Mesendoderm (in vitro differentiated cells): ENCODE results near the gene CTCFL.

Experiments used
- DNase-seq: peaks from one replicate; pipeline ENCODE4 v3.0.0; 2013
- H2AK5ac ChIP-seq: 2 replicates; pipeline ENCODE4 v1.6.1; 2013; ENCODE audit warnings: low read length, inconsistent platforms
- H2BK120ac ChIP-seq: 2 replicates; pipeline ENCODE4 v1.6.1; 2013; ENCODE audit warnings: low read depth, mild to moderate bottlenecking, low read length, moderate library complexity, mixed read lengths
- H2BK15ac ChIP-seq: replicated peaks from 2 replicates; pipeline ENCODE4 v1.6.1; 2013; ENCODE audit warnings: low read depth, mild to moderate bottlenecking, moderate library complexity
- H2BK5ac ChIP-seq: 2 replicates; pipeline ENCODE4 v1.6.1; 2013; ENCODE audit warnings: low read length, inconsistent platforms
- H3K18ac ChIP-seq: 2 replicates; pipeline ENCODE4 v1.6.1; 2013; ENCODE audit warnings: mild to moderate bottlenecking, low read length, mixed read lengths
- H3K23ac ChIP-seq: one replicate; pipeline ENCODE4 v1.6.1; 2013; ENCODE audit warnings: low read length
- H3K27ac ChIP-seq: 2 replicates; pipeline ENCODE4 v1.5.1; 2013; ENCODE audit warnings: low read depth, mild to moderate bottlenecking, inconsistent platforms, low read length, moderate library complexity
- H3K27me3 ChIP-seq: 2 replicates; pipeline ENCODE4 v1.6.1; 2013; ENCODE audit warnings: low read length, control low read depth, mild to moderate bottlenecking, inconsistent platforms; ENCODE audit not compliant: insufficient read depth, poor library complexity
- H3K36me3 ChIP-seq: 2 replicates; pipeline ENCODE4 v1.6.1; 2013; ENCODE audit warnings: low read length, inconsistent platforms; ENCODE audit not compliant: control insufficient read depth, insufficient read depth
- H3K4ac ChIP-seq: one replicate; pipeline ENCODE4 v1.6.1; 2013; ENCODE audit warnings: low read depth, mild to moderate bottlenecking, low read length, moderate library complexity
- H3K4me1 ChIP-seq: 2 replicates; pipeline ENCODE4 v1.6.1; 2013; ENCODE audit warnings: low read depth, low read length, inconsistent platforms; ENCODE audit not compliant: control insufficient read depth
- H3K4me2 ChIP-seq: 2 replicates; pipeline ENCODE4 v1.6.1; 2013; ENCODE audit warnings: low read length
- H3K4me3 ChIP-seq: 2 replicates; pipeline ENCODE4 v1.5.1; 2013; ENCODE audit warnings: mild to moderate bottlenecking, low read length
- H3K56ac ChIP-seq: one replicate; pipeline ENCODE4 v1.6.1; 2013; ENCODE audit warnings: low read length
- H3K79me1 ChIP-seq: 2 replicates; pipeline ENCODE4 v1.6.1; 2013; ENCODE audit warnings: low read length, inconsistent platforms
- H3K79me2 ChIP-seq: 2 replicates; pipeline ENCODE4 v1.6.1; 2013; ENCODE audit warnings: mild to moderate bottlenecking, low read length; ENCODE audit not compliant: control insufficient read depth, insufficient read depth
- H3K9ac ChIP-seq: 2 replicates; pipeline ENCODE4 v1.6.1; 2013; ENCODE audit warnings: low read length, inconsistent platforms
- H4K5ac ChIP-seq: one replicate; pipeline ENCODE4 v1.6.1; 2013; ENCODE audit warnings: low read length
- H4K8ac ChIP-seq: one replicate; pipeline ENCODE4 v1.6.1; 2013; ENCODE audit warnings: low read depth, mild to moderate bottlenecking, control low read depth, low read length, moderate library complexity
- WGBS: extraction: QIAGEN DNeasy Blood & Tissue Kit; methylation state at CpG from one replicate; pipeline ENCODE4 v1.1.7; 2013; ENCODE audit warnings: low lambda C conversion rate, missing lambda C conversion rate; ENCODE audit not compliant: insufficient coverage; ENCODE audit errors: extremely low coverage; 5-methylcytosine and 5-hydroxymethylcytosine counted together

Gene CTCFL

GRCh38 chr20:57503035-57503658 is 21.8 kb downstream of the CTCFL start:
- no peaks in the 10 kb centered on the region for H3K36me3 ChIP-seq
- no peak overlapping the region for H2BK15ac ChIP-seq
- H3K18ac ChIP-seq, result no peak overlapping the region
- no peaks in the 10 kb centered on the region for H3K79me1 ChIP-seq
- H4K5ac ChIP-seq, result no peak overlapping the region
- no peak for DNase-seq
- no peak overlapping the region for H2AK5ac ChIP-seq
- no peak overlapping the region for H3K27ac ChIP-seq
- H3K79me2 ChIP-seq, result no peaks in the 10 kb centered on the region
- H3K9ac ChIP-seq, result no peak overlapping the region
- no peaks in the 10 kb centered on the region for H3K27me3 ChIP-seq
- no peaks in the 10 kb centered on the region for H3K4me1 ChIP-seq
- no peak overlapping the region for H4K8ac ChIP-seq
- no CpG with 5 or more reads among the region's 20 CpGs for WGBS
- no peak overlapping the region for H3K56ac ChIP-seq
- H2BK120ac ChIP-seq, result no peak overlapping the region
- H3K23ac ChIP-seq, result no peak overlapping the region
- H2BK5ac ChIP-seq, result no peak overlapping the region
- no peak overlapping the region for H3K4me3 ChIP-seq
- H3K4ac ChIP-seq, result no peak overlapping the region
- H3K4me2 ChIP-seq, result no peak overlapping the region

GRCh38 chr20:57502336-57502700 is 22.6 kb downstream of the CTCFL start:
- H2BK5ac ChIP-seq, result no peak overlapping the region
- DNase-seq, result no peak
- no peak overlapping the region for H2BK15ac ChIP-seq
- no peaks in the 10 kb centered on the region for H3K36me3 ChIP-seq
- WGBS, result no CpG with 5 or more reads among the region's 6 CpGs
- H3K9ac ChIP-seq, result no peak overlapping the region
- no peaks in the 10 kb centered on the region for H3K4me1 ChIP-seq
- no peaks in the 10 kb centered on the region for H3K79me1 ChIP-seq
- no peak overlapping the region for H3K23ac ChIP-seq
- H3K4ac ChIP-seq, result no peak overlapping the region
- no peak overlapping the region for H3K27ac ChIP-seq
- H2BK120ac ChIP-seq, result no peak overlapping the region
- H3K4me2 ChIP-seq, result no peak overlapping the region
- no peak overlapping the region for H4K8ac ChIP-seq
- no peak overlapping the region for H3K56ac ChIP-seq
- no peak overlapping the region for H4K5ac ChIP-seq
- H3K18ac ChIP-seq, result no peak overlapping the region
- no peaks in the 10 kb centered on the region for H3K27me3 ChIP-seq
- no peak overlapping the region for H3K4me3 ChIP-seq
- no peak overlapping the region for H2AK5ac ChIP-seq
- H3K79me2 ChIP-seq, result no peaks in the 10 kb centered on the region

- no peak overlapping the region for H3K4ac ChIP-seq
- no peak overlapping the region for H2AK5ac ChIP-seq
- H3K27ac ChIP-seq, result no peak overlapping the region
- H3K56ac ChIP-seq, result no peak overlapping the region
- H3K27me3 ChIP-seq, result no peaks in the 10 kb centered on the region
- H3K9ac ChIP-seq, result no peak overlapping the region
- H3K23ac ChIP-seq, result no peak overlapping the region
- H4K5ac ChIP-seq, result no peak overlapping the region
- DNase-seq, result peak; percentile 63
- H4K8ac ChIP-seq, result no peak overlapping the region
- no peak overlapping the region for H3K4me3 ChIP-seq
- H3K4me2 ChIP-seq, result no peak overlapping the region
- no peak overlapping the region for H2BK15ac ChIP-seq
- no CpG with 5 or more reads among the region's 17 CpGs for WGBS
- H3K18ac ChIP-seq, result no peak overlapping the region
- H2BK120ac ChIP-seq, result no peak overlapping the region
- no peaks in the 10 kb centered on the region for H3K79me1 ChIP-seq
- no peaks in the 10 kb centered on the region for H3K79me2 ChIP-seq
- H2BK5ac ChIP-seq, result no peak overlapping the region
- H3K4me1 ChIP-seq, result no peaks in the 10 kb centered on the region
- no peaks in the 10 kb centered on the region for H3K36me3 ChIP-seq
Measured at GRCh38 chr20:57501461-57502335, 23.2 kb downstream of the CTCFL start.

GRCh38 chr20:57500962-57501361 is 24.0 kb downstream of the CTCFL start:
- no peak overlapping the region for H2AK5ac ChIP-seq
- no peaks in the 10 kb centered on the region for H3K36me3 ChIP-seq
- H4K5ac ChIP-seq, result no peak overlapping the region
- H3K4me3 ChIP-seq, result no peak overlapping the region
- no peak overlapping the region for H3K56ac ChIP-seq
- no peak overlapping the region for H3K4ac ChIP-seq
- no peaks in the 10 kb centered on the region for H3K79me2 ChIP-seq
- no peak overlapping the region for H3K18ac ChIP-seq
- H3K27ac ChIP-seq, result peak overlapping the region; percentile 45
- WGBS, result no CpG with 5 or more reads among the region's 17 CpGs
- no peak overlapping the region for H2BK15ac ChIP-seq
- no peak overlapping the region for H3K9ac ChIP-seq
- no peak overlapping the region for H2BK120ac ChIP-seq
- DNase-seq, result no peak
- H3K4me1 ChIP-seq, result no peaks in the 10 kb centered on the region
- H4K8ac ChIP-seq, result no peak overlapping the region
- H3K79me1 ChIP-seq, result no peaks in the 10 kb centered on the region
- no peak overlapping the region for H3K23ac ChIP-seq
- no peaks in the 10 kb centered on the region for H3K27me3 ChIP-seq
- no peak overlapping the region for H2BK5ac ChIP-seq
- no peak overlapping the region for H3K4me2 ChIP-seq

- no peak for DNase-seq
- H2AK5ac ChIP-seq, result no peak overlapping the region
Measured at GRCh38 chr20:57500235-57500634, 24.7 kb downstream of the CTCFL start.

More at GRCh38 chr20:57500235-57500634, 24.7 kb downstream of the CTCFL start:
- H3K23ac ChIP-seq, result no peak overlapping the region
- no peak overlapping the region for H4K8ac ChIP-seq
- no peaks in the 10 kb centered on the region for H3K36me3 ChIP-seq
- WGBS, result no CpG with 5 or more reads among the region's 7 CpGs
- H3K4ac ChIP-seq, result no peak overlapping the region
- no peak overlapping the region for H4K5ac ChIP-seq
- no peaks in the 10 kb centered on the region for H3K4me1 ChIP-seq
- no peaks in the 10 kb centered on the region for H3K79me2 ChIP-seq
- no peak overlapping the region for H2BK15ac ChIP-seq
- H3K56ac ChIP-seq, result no peak overlapping the region
- H3K4me3 ChIP-seq, result no peak overlapping the region
- no peaks in the 10 kb centered on the region for H3K27me3 ChIP-seq
- H3K9ac ChIP-seq, result no peak overlapping the region
- H3K18ac ChIP-seq, result no peak overlapping the region
- no peak overlapping the region for H3K27ac ChIP-seq
- H2BK120ac ChIP-seq, result no peak overlapping the region
- no peak overlapping the region for H3K4me2 ChIP-seq
- no peak overlapping the region for H2BK5ac ChIP-seq
- H3K79me1 ChIP-seq, result no peaks in the 10 kb centered on the region
